Inflammatory macrophage treated with lipopolysaccharide for 1 hour (primary cell): ENCODE data around the gene LMNB1.
"Not testable (repeated sequence)": the region's sequence is repeated elsewhere in the genome, so short reads cannot be mapped to it uniquely, and the experiment has no call there.

Experiments used
- DNase-seq, 2 donors: peaks; one replicate each; pipeline ENCODE4 v3.0.0-alpha.2; 2020 to 2022

The LMNB1 gene

DNA sequence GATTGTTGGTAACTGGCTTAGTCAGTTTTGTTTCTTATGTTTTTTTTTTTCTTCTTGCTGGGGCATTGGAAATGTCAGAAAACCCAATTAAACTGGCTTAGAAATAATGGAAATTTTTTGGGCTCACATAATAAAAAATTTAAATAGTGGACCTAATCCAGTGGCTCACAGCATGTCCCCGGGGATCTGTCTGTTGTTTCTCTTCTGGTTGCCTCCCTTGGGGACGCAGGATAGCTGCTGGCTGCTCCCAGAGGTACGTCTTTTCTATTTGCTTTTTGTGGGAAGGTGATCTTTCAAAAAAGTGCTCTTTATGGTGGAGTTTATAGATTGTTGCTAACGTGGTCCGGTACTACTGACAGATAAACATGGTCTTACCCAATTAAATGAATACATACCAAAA lies 52.2 kb downstream of the LMNB1 start:
- DNase-seq = no peak

DNA sequence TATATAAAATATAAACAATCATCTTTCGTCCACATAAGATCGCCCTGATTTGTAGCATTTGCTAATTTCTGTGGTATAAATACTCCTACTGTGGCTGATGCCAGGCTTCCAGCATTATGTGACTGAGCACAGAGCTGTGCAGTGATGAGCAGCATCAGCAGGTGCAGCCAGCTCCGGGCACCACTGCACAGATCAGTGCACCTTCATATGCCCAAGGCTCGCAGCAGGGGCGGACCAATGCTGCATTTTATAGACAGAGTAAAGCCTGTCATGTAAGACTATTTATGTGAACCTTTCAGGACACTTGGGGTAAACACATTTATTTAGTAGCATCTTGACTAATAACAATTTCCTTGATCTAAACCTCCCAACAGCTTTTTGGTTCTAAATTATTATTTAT lies 53.1 kb downstream of the LMNB1 start:
- DNase-seq = no peak

DNA sequence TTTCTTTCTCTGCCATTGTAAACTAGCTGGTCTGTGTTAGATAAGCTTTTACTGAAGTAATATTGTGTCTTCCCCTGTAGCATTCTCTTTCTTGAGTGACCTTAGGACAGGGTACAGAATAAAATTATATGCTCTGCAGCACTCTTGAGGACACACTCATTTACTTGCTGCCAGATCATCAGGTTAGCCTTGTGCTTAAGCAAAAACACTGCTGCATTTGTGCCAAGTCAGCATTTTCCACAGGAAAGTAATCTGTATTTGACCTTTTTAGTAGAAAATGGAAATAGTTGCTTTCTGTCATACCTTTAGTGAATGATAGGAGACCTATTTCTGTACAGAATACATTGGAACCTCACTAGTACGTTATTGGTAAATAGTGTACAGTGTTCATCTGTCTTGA lies 54.2 kb downstream of the LMNB1 start:
- no peak for DNase-seq

DNA sequence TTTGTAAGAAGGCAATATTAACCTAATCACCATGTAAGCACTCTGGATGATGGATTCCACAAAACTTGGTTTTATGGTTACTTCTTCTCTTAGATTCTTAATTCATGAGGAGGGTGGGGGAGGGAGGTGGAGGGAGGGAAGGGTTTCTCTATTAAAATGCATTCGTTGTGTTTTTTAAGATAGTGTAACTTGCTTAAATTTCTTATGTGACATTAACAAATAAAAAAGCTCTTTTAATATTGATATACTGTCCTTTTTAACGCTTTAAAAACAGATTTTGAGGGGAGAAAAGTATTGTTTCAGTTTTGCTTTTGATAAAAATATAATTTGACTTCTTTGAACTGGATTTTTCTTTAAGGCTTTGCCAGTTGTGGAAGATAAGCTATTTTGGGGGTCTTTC lies 59.8 kb downstream of the LMNB1 start:
- no peak for DNase-seq

DNA sequence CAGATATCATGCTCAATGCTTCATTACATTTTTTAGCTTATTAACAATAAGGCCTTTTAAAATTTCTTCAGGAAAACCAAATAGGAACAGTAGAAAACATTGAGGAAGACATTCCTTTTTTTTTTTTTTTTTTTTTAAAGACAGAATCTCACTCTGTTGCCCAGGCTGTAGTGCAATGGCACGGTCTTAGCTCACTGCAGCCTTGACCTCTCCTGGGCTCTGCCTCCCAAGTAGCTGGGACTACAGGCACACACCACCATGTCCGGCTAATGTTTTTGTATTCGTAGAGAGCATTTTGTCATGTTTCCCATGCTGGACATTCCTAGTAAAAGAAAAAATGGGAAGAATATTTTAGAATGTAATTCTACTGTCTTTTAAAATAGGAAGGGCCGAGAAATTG lies 60.3 kb downstream of the LMNB1 start:
- no peak for DNase-seq

DNA sequence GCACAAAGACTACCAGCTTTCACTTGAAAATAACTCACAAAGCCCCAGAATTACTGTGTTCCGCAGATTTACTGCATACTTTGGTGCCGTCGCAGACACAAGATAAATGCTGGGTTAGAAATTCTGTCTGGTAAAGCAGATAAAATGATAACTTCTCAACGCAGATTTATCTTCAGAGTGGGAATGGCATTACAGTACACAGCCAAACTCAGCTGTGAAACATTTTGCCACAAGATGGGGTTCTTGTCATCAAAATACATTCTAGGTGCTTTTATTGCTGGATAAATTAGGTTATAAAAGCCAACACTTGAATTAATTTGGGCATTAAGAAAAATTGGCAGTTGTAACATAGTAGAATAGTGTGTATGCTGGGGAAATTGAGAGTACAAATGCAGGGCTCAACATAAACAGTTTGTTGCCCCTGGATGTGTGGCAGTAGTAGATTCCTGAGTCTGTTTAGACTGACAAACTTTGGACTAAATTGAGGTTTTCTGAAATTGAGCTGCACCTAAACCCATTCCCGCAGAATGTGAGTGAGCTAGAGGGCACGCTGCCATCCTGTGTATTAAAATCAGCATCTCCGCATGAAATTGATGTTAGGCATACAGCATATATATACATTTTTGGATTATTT lies 61.1 kb downstream of the LMNB1 start:
- DNase-seq = no peak

DNA sequence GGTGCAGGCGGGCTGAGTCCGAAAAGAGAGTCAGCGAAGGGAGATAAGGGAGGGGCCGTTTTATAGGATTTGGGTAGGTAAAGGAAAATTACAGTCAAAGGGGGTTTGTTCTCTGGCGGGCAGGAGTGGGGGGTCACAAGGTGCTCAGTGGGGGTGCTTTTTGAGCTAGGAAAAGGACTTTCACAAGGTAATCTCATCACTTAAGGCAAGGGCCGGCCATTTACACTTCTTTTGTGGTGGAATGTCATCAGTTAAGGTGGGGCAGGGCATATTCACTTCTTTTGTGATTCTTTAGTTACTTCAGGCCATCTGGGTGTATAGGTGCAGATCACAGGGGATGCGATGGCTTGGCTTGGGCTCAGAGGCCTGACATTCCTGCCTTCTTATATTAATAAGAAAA lies 62.5 kb downstream of the LMNB1 start:
- not testable (repeated sequence) for DNase-seq

DNA sequence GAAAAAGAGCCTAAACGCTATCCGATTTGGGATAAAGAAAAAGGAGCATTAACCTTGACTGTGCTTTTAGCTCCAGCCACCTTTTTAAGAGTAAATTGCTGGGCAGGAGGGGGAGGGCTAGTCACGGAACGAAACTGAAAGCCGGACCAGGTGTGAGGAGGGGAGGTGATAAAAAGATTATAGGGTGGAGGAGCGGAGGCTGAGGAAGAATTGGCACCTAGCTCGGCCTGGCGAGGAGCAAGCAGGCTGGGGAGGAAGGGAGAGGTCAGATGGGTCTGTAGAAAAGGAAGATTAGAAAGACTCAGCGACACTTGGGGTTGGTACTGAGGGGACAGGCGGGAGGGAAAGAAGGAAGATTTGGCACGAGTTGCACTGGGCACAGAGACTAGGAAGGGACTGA lies 66.4 kb downstream of the LMNB1 start:
- not testable (repeated sequence) for DNase-seq

DNA sequence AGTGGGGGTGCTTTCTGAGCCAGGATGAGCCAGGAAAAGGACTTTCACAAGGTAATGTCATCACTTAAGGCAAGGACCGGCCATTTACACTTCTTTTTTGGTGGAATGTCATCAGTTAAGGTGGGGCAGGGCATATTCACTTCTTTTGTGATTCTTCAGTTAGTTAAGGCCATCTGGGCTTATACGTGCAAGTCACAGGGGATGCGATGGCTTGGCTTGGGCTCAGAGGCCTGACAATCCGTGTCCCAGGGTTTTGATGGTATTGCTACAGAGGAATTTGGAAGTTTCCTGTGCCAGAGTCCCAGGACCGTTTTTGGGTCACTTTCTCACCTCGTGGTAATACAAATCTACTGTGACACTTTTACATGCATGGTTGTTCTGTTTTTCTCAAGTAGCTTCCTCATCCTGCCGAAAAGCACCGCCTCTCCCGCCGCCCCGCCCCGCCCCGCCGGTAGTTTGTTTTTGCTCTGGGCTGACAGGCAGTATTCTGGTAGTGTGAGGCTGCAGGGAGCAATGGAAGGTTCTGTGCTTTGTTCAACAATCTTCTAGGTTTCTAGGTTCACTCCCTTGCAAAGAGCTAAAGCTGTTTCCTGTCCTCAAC lies 68.6 kb downstream of the LMNB1 start:
- DNase-seq = peak; percentile 57 to 65

DNA sequence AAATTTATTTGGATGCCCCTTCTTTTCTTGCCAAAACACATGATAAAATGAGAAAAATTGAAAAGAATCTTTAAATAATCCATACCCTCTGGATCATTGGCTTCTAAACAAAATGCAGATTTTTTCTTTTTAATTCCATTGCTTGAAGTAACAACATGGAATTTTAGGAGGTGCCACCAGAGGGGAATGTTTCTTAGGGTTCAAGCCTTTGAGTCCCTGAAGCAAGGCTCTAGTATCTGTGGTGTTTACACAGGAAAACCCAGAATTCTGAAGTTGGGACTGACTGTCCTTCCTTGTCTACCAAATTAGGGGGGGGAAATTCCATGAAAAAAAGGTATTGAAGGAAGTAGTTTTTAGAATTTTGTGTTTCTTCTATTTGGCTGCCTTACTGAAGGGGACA lies 69.4 kb downstream of the LMNB1 start:
- DNase-seq = peak in 1 of 2 donors; percentile 45

DNA sequence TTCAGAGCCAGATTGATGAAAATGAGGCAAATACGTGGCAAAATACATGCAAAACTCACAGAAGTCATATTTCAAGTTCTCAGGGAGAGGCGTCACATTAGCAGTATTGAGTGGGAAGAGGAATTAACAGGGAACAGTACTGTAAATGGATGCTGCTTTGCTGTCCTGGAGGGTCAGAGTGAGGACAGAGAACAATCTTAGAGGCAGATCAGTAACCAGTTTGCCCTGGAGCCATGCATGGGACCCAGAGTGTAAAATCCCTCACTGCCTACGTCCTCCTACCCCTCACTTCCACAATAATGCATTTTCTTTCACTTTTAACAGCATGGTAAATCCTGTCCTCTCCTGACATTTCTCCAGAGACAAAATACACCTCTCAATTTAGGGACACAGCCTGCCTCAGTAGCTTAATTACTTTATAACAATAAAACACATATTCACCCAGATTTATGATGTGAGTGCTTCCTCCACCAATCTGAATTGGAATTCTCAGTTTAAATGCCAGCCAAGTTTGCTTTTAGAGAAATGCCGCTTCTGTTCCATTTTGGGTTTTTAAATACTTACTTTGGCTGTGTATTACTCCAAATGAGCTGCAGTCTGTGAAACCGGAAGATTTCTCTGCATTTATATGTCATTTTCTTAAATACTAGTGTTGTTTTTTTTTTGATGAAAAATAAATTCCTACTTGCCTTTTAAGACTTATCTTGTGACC lies 70.0 kb downstream of the LMNB1 start:
- peak; percentile 9 to 42 for DNase-seq

DNA sequence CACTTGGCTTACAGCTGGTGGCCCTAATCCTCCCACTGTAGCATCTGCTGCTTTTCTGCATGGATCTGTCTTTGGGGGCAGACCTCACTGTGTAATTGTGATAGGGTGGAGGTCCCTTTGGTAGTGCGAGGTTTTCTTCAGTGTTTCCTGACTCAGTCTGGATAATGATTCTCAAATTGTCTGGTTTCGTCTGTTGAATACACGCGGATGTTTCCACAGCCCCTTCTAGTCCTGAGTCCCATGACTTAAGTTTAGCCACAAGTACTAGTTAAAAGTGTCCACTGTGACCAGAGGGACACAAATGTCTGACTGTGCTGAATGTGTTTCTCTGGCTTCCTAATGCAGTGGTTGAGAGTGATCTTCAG lies 70.5 kb downstream of the LMNB1 start:
- DNase-seq = no peak

DNA sequence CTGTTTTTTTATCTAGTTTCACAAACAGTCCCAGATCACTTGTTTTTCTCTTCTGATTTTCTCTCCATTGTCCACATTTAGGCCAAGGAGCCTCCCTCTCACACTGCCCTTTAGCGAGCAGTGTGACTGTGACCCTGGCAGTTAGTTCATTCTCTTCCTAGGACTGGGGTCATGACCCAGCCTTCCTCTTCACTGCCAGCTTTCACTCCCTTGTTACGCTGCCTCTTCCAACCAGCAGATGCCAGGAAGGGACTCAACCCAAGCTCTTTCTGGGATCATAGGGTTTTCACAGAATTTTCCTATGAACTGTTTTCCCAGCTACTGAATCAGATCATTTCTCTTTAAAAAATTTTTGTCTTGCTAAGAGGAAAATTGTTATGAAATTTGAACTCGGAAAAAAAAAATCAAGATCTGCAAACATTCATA lies 70.9 kb downstream of the LMNB1 start:
- DNase-seq = no peak

DNA sequence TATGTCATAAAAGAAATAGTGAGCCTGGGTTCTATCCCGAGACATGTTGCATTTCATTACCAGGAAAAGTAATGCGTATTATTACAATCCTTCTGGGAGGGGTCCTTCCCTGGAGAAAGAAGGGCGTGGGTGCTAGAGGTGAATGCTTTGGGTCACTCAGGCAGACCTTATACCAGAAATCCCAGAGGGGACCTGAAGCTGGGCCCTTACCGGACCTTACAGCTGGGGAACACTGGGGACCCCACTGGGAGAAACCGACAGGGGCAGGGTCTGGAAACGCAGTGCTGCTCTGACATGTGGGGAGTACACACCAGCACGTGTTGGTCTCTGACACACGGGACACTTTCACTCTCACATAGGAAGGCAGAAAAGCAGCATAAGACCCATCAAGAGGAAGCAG lies 71.3 kb downstream of the LMNB1 start:
- no peak for DNase-seq

DNA sequence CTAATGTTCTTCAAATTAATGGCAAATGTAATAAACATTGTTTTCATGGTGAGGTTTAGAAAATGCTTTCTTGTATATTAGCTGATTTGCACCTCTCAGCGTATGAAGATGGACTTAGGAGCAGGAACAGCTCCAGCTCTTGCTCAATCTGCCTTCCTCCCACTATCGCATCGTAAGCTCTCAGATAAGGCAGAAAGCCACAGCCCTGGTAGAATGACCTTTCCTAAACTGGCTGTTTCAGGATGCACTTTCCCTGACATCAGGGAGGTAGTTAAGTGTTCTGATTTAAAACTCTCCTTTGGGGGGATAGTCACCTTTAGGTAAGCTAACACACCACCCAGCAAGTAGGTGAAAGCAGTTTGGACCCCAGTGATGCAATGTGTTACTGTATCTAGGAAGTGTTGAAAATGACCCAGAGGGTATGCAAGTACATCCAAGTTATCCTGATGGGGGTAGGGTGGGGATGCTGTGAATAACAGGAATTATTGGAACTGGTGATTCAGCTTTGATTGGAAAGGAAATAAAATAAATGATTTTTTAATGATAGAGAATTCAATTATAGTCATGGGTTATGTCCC lies 72.3 kb downstream of the LMNB1 start:
- peak; percentile 15 to 35 for DNase-seq

DNA sequence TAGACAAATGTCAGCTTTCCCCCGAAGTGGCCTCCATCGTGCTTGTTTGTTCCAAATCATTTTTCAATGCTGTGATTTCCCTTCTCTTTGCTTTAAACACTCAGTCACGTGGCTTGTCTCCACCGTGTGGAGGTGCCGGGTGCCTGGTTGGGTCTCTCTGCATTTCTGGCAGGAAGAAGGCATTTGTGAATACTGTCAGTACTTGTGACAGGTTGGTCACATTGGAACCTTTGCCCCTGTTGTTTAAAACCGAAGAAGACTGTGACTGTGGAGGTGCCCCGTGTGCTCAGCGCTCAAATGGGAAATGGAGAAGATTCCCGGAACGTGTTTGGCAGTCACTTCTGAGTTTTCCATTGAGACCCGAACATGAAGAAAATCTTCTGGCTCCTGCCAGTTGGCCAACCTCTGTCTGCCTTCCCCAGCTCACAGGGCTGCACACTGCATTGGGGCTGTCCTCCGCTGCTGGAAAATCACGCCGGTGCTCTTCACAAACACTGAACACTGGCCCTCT lies 74.6 kb downstream of the LMNB1 start:
- no peak for DNase-seq

DNA sequence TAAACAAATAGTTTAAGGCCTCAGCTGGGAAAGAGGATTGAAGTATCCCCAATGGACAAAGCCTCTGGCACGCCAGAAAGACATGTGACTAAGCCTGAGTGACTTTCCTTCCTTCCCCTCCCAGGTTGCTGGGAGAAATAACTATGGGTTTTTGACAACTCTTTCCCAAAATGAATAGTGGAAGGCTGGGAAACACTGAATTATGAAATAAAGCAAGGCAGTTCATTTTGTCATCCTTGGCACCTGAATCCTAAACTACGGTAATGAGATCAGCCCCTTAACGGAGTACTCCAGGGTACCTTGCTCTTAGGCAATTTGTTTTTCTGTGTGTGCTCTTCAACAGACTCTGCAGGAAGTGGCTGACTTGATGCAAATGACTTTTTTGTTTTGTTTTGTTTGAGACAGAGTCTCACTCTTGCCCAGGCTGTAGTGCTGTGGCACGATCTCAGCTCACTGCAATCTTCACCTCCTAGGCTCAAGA lies 75.2 kb downstream of the LMNB1 start:
- peak in 1 of 2 donors; percentile 26 for DNase-seq

DNA sequence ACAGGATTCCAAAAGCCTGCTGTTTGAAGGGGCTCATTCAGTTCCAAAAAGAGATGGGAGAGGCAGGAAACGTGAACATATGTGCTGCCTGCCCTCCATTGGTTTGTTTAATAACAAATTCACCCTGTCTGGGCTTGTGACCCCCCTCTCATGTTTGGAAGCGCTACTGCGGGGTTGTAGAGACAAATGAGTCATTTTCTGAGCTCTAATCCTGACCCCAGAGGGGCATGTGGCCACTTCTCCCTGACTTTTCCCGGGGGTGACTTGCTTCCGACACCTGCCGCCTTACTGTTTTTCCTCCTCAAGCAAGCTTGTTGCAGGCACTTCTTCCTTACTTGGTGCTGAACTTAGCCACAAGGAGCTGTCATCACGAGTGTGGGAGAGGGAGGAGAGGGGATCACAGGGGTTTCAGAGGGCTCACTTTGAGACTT lies 75.9 kb downstream of the LMNB1 start:
- no peak for DNase-seq

DNA sequence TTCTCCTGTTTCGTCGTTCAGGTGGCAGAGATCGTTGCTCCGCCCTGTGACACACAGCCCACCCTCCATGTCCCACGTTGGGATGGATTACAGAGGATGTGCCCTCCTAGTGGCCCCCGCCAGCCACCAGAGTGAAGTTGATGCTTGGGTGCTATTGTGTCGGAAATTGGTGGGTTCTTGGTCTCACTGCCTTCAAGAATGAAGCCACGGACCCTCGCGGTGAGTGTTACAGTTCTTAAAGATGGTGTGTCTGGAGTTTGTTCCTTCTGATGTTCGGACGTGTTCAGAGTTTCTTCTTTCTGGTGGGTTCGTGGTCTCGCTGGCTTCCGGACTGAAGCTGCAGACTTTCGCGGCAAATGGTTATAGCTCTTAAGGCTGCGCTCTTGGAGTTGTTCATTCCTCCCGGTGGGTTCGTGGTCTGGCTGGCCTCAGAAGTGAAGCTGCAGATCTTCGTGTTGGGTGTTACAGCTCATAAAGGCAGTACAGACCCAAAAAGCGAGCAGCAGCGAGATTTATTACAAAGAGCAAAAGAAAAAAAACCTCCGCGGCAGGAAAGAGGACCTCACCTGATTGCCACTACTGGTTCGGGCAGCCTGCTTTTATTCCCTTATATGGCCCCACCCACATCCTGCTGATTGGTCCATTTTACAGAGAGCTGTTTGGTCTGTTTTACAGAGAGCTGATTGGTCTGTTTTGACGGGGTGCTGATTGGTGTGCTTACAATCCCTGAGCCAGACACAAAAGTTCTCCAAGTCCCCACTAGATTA lies 76.8 kb downstream of the LMNB1 start:
- not testable (repeated sequence) for DNase-seq

DNA sequence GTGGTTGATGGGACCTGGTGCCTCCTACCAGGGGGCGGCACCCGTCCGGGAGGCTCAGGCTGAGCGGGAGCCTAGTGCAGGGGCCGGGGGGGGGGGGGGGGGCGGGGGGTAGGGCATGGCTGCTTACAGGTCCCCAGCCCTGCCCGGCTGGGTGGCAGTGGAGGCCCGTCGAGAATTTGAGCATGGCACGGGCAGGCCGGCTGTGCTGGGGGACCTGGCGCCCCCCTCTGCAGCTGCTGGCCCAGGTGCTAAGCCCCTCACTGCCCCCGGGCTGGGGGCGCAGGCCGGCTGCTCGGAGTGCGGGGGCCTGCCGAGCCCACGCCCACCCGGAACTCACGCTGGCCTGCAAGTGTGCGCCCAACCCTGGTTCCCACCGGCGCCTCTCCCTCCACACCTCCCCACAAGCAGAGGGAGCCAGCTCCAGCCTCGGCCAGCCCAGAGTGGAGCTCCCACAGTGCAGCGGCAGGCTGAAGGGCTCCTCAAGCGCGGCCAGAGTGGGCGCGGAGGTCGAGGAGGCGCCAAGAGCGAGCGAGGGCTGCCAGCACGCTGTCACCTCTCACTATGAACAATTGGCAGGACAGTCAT lies 77.7 kb downstream of the LMNB1 start:
- DNase-seq = no peak

DNA sequence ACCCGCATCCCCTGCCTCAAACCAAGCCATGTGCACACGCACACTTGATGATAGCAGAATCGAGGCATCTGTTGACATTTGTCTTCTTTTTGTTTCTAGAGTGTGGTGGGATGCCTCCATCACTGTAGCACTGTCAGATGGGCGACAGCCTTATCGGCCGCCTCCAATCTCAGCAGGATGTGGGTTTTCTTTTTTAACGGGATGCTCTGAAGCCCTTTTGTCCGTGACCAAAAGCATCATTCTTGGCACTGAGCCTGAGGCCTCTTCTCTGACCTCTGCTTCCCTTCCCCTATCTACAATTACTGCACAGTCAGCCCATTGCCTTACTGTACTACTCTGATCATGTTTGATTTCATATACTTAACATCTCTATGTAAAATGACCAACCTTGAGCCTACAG lies 78.3 kb downstream of the LMNB1 start:
- no peak for DNase-seq
